HepG2 (cell line): ENCODE measurements around the gene TAF11. TPM values are rescaled to one million over a fixed set of nuclear protein-coding genes. Genes with fewer than 3 reads are reported as not detected.

Experiments
- ETV5 ChIP-seq: IDR thresholded peaks from 2 replicates; pipeline ENCODE4 v1.6.1; 2018; ENCODE audit warnings: missing biosample characterization, missing genetic modification reagents, inconsistent platforms, borderline replicate concordance
- GATAD1 ChIP-seq: IDR thresholded peaks from 2 replicates; pipeline ENCODE4 v1.6.1; 2016; ENCODE audit warnings: missing genetic modification reagents, missing compliant biosample characterization
- HDAC1 ChIP-seq: sonication (generic); formaldehyde crosslinking; IDR thresholded peaks from 2 replicates; pipeline ENCODE4 v1.5.1; 2020; ENCODE audit warnings: mild to moderate bottlenecking, missing genetic modification reagents
- MEIS1 ChIP-seq: sonication (generic); formaldehyde crosslinking; IDR thresholded peaks from 2 replicates; pipeline ENCODE4 v1.9.0; 2021; ENCODE audit warnings: mild to moderate bottlenecking, missing genetic modification reagents, moderate library complexity, borderline replicate concordance
- NFYB ChIP-seq: sonication (generic); formaldehyde crosslinking; IDR thresholded peaks from 2 replicates; pipeline ENCODE4 v1.4.0; 2020; ENCODE audit warnings: missing genetic modification reagents
- XRCC5 ChIP-seq: fragments of 200-400 bp; formaldehyde crosslinking; optimal IDR thresholded peaks from 2 replicates; pipeline ENCODE3; 2017; ENCODE audit warnings: mild to moderate bottlenecking, low read length
- ZBTB20 ChIP-seq: sonication (generic); formaldehyde crosslinking; IDR thresholded peaks from 2 replicates; pipeline ENCODE4 v1.8.1; 2023; ENCODE audit warnings: missing genetic modification reagents, low read depth, mild to moderate bottlenecking, borderline replicate concordance
- ZBTB38 ChIP-seq: sonication (generic); formaldehyde crosslinking; IDR thresholded peaks from 2 replicates; pipeline ENCODE4 v1.5.1; 2020; ENCODE audit warnings: mild to moderate bottlenecking, missing genetic modification reagents
- ZBTB7B ChIP-seq: sonication (generic); formaldehyde crosslinking; IDR thresholded peaks from 2 replicates; pipeline ENCODE4 v1.4.0; 2020; ENCODE audit warnings: missing genetic modification reagents
- ZKSCAN8 ChIP-seq: IDR thresholded peaks from 2 replicates; pipeline ENCODE4 v1.6.1; 2016; ENCODE audit warnings: borderline replicate concordance, missing genetic modification reagents, missing compliant biosample characterization
- ZNF24 ChIP-seq: fragments of 450-650 bp; IDR thresholded peaks from 2 replicates; pipeline ENCODE4 v1.6.1; 2017; ENCODE audit warnings: antibody characterized with exemption, mild to moderate bottlenecking
- ZNF296 ChIP-seq: sonication (generic); formaldehyde crosslinking; conservative IDR thresholded peaks from 2 replicates; pipeline ENCODE4 v1.5.0; 2020; ENCODE audit warnings: mild to moderate bottlenecking, missing genetic modification reagents
- ZNF451 ChIP-seq: sonication (generic); formaldehyde crosslinking; IDR thresholded peaks from 2 replicates; pipeline ENCODE4 v1.5.0; 2020; ENCODE audit warnings: mild to moderate bottlenecking, missing genetic modification reagents
- ZNF563 ChIP-seq: sonication (generic); formaldehyde crosslinking; IDR thresholded peaks from 2 replicates; pipeline ENCODE4 v1.8.0; 2022; ENCODE audit warnings: mild to moderate bottlenecking, moderate library complexity, missing genetic modification reagents
- ZNF724P ChIP-seq: sonication (generic); formaldehyde crosslinking; IDR thresholded peaks from 2 replicates; pipeline ENCODE4 v1.8.0; 2022; ENCODE audit warnings: missing genetic modification reagents, borderline replicate concordance
- ZNF772 ChIP-seq: sonication (generic); formaldehyde crosslinking; IDR thresholded peaks from 2 replicates; pipeline ENCODE4 v1.5.0; 2020; ENCODE audit warnings: mild to moderate bottlenecking, missing genetic modification reagents
- ZNF879 ChIP-seq: sonication (generic); formaldehyde crosslinking; IDR thresholded peaks from 2 replicates; pipeline ENCODE4 v1.8.1; 2023; ENCODE audit warnings: missing genetic modification reagents
- polyA plus RNA-seq, 8 experiments: library from polyadenylated mRNA; depleted of rRNA in 3 of 8; stranded (reverse) in 7 of 8; unstranded in 1 of 8; fragments of >200 nt; fragmentation: Illumina TruSeq in 4 of 8; extraction: Trizol in 4 of 8; gene quantifications; 2 replicates each; pipeline versions ENCODE4 v1.2.1 to v1.2.3, GENCODE V29; 2011 to 2016; ENCODE audit warnings: low read depth in 4 of 8, missing spikeins in 1 of 8, mixed read lengths in 1 of 8; ENCODE audit not compliant: insufficient read depth in 1 of 8
- total RNA-seq, 5 experiments: library from RNA; depleted of rRNA; stranded (reverse); fragments of >200 nt; fragmentation: Illumina TruSeq; extraction: Trizol; gene quantifications; 2 replicates each; pipeline ENCODE4 v1.2.3, GENCODE V29; 2016; ENCODE audit warnings: low read depth in 1 of 5
- TF ChIP-seq, protein P1 (sequence below): sonication (generic); formaldehyde crosslinking; IDR thresholded peaks from 2 replicates; pipeline ENCODE4 v1.4.0; 2020; ENCODE audit warnings: missing genetic modification reagents
- TF ChIP-seq, protein P2 (sequence below): sonication (generic); IDR thresholded peaks from 2 replicates; pipeline ENCODE4 v1.6.1; 2016; ENCODE audit warnings: low read depth, borderline replicate concordance
- TF ChIP-seq, protein P3 (sequence below): sonication (generic); formaldehyde crosslinking; IDR thresholded peaks from 2 replicates; pipeline ENCODE4 v1.8.1; 2023; ENCODE audit warnings: mild to moderate bottlenecking, missing genetic modification reagents
- TF ChIP-seq, protein P4 (sequence below): sonication (generic); formaldehyde crosslinking; IDR thresholded peaks from 2 replicates; pipeline ENCODE4 v1.5.1; 2020; ENCODE audit warnings: missing genetic modification reagents, mild to moderate bottlenecking, borderline replicate concordance
- TF ChIP-seq, protein P5 (sequence below): IDR thresholded peaks from 2 replicates; pipeline ENCODE4 v1.6.1; 2012; ENCODE audit warnings: low read depth, low read length, improper control_type of control experiment

Gene TAF11
- total and polyA plus RNA-seq, 2 of the 13 experiments (the other 11 are each of a cell fraction or from before 2014, with no cell fraction given) = 35.4 to 73.6 TPM

DNA sequence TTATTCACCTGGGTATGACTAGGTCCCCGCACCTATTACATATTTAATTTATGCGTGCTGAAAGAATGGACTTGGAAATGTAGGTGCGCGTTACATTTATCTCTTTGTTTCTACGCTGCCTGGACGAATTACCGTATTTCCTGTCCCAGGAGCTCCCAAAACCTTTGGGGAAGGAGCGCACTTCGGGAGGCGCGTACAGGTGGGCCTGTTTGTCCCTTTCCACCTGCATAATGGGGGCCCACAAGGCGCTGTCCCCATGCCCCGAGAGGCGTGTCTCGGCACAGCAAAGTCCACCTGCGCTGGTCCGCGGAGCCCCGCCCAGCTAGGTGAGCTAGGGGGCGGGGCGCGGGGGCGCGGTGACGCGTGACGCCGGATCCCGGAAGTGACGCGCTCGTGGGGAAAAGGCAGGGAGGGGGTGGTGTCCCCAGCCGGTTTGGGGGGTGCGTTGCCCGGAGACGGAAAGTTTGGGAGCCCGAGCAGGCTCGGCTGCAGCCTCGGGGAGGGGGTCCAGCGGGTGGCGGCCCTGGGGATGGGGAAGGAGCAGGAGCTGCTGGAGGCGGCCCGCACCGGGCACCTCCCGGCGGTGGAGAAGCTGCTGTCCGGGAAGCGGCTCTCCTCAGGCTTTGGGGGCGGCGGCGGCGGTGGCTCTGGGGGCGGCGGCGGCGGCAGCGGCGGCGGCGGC is 1.2 kb upstream of the TAF11 start, which contains the start of gene ANKS1A (continued):
- TF ChIP-seq, protein P1, sequence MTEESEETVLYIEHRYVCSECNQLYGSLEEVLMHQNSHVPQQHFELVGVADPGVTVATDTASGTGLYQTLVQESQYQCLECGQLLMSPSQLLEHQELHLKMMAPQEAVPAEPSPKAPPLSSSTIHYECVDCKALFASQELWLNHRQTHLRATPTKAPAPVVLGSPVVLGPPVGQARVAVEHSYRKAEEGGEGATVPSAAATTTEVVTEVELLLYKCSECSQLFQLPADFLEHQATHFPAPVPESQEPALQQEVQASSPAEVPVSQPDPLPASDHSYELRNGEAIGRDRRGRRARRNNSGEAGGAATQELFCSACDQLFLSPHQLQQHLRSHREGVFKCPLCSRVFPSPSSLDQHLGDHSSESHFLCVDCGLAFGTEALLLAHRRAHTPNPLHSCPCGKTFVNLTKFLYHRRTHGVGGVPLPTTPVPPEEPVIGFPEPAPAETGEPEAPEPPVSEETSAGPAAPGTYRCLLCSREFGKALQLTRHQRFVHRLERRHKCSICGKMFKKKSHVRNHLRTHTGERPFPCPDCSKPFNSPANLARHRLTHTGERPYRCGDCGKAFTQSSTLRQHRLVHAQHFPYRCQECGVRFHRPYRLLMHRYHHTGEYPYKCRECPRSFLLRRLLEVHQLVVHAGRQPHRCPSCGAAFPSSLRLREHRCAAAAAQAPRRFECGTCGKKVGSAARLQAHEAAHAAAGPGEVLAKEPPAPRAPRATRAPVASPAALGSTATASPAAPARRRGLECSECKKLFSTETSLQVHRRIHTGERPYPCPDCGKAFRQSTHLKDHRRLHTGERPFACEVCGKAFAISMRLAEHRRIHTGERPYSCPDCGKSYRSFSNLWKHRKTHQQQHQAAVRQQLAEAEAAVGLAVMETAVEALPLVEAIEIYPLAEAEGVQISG (CRISPR knock-in tag) = peak; percentile 73; the same call in 1 of the 2 replicates
- TF ChIP-seq ZBTB7B (CRISPR knock-in tag) (peak; percentile 65; the same call in 1 of the 2 replicates), ZKSCAN8 (CRISPR knock-in tag) (no peak), ZNF772 (CRISPR knock-in tag) (peak; percentile 90; the same call in 1 of the 2 replicates), ZNF879 (0 out of 2 replicates have a peak, but pooled peaks have one; percentile 57), ZBTB38 (CRISPR knock-in tag) (peak; percentile 23; the same call in 1 of the 2 replicates), NFYB (CRISPR knock-in tag) (no peak), ZNF563 (no peak), HDAC1 (CRISPR knock-in tag) (peak; percentile 89), GATAD1 (CRISPR knock-in tag) (peak; percentile 91), ETV5 (CRISPR knock-in tag) (peak; percentile 51), MEIS1 (CRISPR knock-in tag) (no peak), ZNF724P (no peak), XRCC5 (peak; percentile 82), ZBTB20 (CRISPR knock-in tag) (peak; percentile 73; the same call in 1 of the 2 replicates), ZNF24 (no peak), ZNF296 (CRISPR knock-in tag) (no peak), ZNF451 (peak; percentile 88)
- TF ChIP-seq, protein P2, sequence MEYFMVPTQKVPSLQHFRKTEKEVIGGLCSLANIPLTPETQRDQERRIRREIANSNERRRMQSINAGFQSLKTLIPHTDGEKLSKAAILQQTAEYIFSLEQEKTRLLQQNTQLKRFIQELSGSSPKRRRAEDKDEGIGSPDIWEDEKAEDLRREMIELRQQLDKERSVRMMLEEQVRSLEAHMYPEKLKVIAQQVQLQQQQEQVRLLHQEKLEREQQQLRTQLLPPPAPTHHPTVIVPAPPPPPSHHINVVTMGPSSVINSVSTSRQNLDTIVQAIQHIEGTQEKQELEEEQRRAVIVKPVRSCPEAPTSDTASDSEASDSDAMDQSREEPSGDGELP = peak; percentile 26; the same call in 1 of the 2 replicates
- TF ChIP-seq, protein P3, sequence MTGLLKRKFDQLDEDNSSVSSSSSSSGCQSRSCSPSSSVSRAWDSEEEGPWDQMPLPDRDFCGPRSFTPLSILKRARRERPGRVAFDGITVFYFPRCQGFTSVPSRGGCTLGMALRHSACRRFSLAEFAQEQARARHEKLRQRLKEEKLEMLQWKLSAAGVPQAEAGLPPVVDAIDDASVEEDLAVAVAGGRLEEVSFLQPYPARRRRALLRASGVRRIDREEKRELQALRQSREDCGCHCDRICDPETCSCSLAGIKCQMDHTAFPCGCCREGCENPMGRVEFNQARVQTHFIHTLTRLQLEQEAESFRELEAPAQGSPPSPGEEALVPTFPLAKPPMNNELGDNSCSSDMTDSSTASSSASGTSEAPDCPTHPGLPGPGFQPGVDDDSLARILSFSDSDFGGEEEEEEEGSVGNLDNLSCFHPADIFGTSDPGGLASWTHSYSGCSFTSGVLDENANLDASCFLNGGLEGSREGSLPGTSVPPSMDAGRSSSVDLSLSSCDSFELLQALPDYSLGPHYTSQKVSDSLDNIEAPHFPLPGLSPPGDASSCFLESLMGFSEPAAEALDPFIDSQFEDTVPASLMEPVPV (CRISPR knock-in tag) = 0 out of 2 replicates have a peak, but pooled peaks have one; percentile 36
- TF ChIP-seq, protein P4, sequence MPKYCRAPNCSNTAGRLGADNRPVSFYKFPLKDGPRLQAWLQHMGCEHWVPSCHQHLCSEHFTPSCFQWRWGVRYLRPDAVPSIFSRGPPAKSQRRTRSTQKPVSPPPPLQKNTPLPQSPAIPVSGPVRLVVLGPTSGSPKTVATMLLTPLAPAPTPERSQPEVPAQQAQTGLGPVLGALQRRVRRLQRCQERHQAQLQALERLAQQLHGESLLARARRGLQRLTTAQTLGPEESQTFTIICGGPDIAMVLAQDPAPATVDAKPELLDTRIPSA = no peak; the same call in 1 of the 2 replicates
- TF ChIP-seq, protein P5, sequence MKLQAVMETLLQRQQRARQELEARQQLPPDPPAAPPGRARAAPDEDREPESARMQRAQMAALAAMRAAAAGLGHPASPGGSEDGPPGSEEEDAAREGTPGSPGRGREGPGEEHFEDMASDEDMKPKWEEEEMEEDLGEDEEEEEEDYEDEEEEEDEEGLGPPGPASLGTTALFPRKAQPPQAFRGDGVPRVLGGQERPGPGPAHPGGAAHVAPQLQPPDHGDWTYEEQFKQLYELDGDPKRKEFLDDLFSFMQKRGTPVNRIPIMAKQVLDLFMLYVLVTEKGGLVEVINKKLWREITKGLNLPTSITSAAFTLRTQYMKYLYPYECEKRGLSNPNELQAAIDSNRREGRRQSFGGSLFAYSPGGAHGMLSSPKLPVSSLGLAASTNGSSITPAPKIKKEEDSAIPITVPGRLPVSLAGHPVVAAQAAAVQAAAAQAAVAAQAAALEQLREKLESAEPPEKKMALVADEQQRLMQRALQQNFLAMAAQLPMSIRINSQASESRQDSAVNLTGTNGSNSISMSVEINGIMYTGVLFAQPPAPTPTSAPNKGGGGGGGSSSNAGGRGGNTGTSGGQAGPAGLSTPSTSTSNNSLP = no peak
